ENCODE results near the gene PPM1J.

DNA sequence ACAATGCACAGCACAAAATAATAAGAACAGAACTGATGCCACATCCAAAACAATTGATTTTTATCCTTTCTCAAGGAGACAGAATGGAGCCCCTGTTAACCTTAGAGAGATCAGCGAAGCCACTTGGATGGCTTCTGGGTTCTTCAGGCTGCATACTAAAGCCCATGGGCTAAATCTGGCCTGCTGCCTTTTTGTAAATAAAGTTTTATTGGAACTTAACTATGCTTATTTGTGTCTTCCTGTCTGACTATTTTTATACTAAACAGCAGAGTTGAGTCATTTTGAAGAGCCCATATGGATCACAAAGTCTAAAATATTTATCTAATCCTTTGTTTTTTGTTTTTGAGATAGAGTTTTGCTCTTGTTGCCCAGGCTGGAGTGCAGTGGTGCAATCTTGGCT lies 16.3 kb upstream of the PPM1J start:
- TF ChIP-seq SIN3A (conservative IDR thresholded peaks at IDR 0.05 in 1 of 2, IDR thresholded peaks at IDR 0.05 in 1 of 2; ENCODE audit: low read depth in 1 of 2, low read length in 2 of 2) (no peak), SAP30 (IDR thresholded peaks at IDR 0.05; ENCODE audit: insufficient read depth, insufficient replicate concordance, low read length) (no peak), PHF8 (conservative IDR thresholded peaks at IDR 0.05; ENCODE audit: low read depth, low read length) (no peak), EZH2 (IDR thresholded peaks at IDR 0.05; ENCODE audit: low read depth, low read length, severe bottlenecking) (no peak), FOSL1 (IDR thresholded peaks at IDR 0.05; ENCODE audit: insufficient read depth, low read depth, low read length) (no peak), TBP (IDR thresholded peaks at IDR 0.05; ENCODE audit: low read depth, low read length) (no peak), BCL11A (IDR thresholded peaks at IDR 0.05; ENCODE audit: low read depth in 2 of 2, low read length in 2 of 2) (no peak), HDAC2 (IDR thresholded peaks at IDR 0.05; ENCODE audit: borderline replicate concordance in 1 of 2, low read depth in 2 of 2, low read length in 2 of 2) (no peak), EP300 (IDR thresholded peaks at IDR 0.05; ENCODE audit: borderline replicate concordance in 1 of 2, low read depth in 2 of 2, low read length in 2 of 2) (no peak), POLR2A (IDR thresholded peaks at IDR 0.05; ENCODE audit: control extremely low read depth in 1 of 2, low read depth in 2 of 2, low read length in 2 of 2) (no peak)
- TF ChIP-seq, protein P1, sequence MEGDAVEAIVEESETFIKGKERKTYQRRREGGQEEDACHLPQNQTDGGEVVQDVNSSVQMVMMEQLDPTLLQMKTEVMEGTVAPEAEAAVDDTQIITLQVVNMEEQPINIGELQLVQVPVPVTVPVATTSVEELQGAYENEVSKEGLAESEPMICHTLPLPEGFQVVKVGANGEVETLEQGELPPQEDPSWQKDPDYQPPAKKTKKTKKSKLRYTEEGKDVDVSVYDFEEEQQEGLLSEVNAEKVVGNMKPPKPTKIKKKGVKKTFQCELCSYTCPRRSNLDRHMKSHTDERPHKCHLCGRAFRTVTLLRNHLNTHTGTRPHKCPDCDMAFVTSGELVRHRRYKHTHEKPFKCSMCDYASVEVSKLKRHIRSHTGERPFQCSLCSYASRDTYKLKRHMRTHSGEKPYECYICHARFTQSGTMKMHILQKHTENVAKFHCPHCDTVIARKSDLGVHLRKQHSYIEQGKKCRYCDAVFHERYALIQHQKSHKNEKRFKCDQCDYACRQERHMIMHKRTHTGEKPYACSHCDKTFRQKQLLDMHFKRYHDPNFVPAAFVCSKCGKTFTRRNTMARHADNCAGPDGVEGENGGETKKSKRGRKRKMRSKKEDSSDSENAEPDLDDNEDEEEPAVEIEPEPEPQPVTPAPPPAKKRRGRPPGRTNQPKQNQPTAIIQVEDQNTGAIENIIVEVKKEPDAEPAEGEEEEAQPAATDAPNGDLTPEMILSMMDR (IDR thresholded peaks at IDR 0.05; ENCODE audit: control extremely low read depth in 1 of 3, insufficient read depth in 1 of 3, low read depth in 1 of 3, low read length in 3 of 3) = no peak

Measured in H1 (cell line).